Measurements from ENCODE around the gene GRID1. TPM values are rescaled to one million over a fixed set of nuclear protein-coding genes. Genes with fewer than 3 reads are reported as not detected.

GRID1 gene
- total and polyA plus RNA-seq, 10 of the 15 experiments (the other 5 are each of a cell fraction or from before 2014, with no cell fraction given) = 0.04 to 0.62 (median 0.08) TPM; not detected in 5

GRCh38 chr10:86164960-86165630 lies 201.5 kb downstream of the GRID1 start:
- in situ Hi-C loops (cut with MboI) (no loop called here), intact Hi-C loops (cut with micrococcal nuclease; ENCODE audit: unreplicated experiment) (no loop called here)
- no TSS peak for BruUV-seq (replicated peaks)
- no peak overlapping the region for H2AFZ ChIP-seq (ENCODE audit: control insufficient read depth, low read depth, low read length)
- FAIRE-seq (no peak), ATAC-seq (no peak), DNase-seq (ENCODE audit: low read depth, low spot score) (no peak)
- peaks cover 0 to 1% of the 10 kb centered on the region in 2 experiments; a peak in 3 of 4 replicates for H3K27me3 ChIP-seq (replicated peaks in 1 of 2; ENCODE audit: control insufficient read depth in 2 of 2, insufficient read depth in 2 of 2, low read length in 1 of 2)
- RAD21 ChIA-PET (ENCODE audit: unreplicated experiment) = no interaction called here
- H4K20me1 ChIP-seq (ENCODE audit: control insufficient read depth, insufficient read depth) = no peaks in the 10 kb centered on the region; the same call in 1 of the 2 replicates
- 20% methylated on average over 8 of the region's 8 CpGs for WGBS (ENCODE audit: insufficient coverage, insufficient replicate concordance, low lambda C conversion rate, missing lambda C conversion rate)
- TF ChIP-seq RELA (IDR thresholded peaks at IDR 0.05; ENCODE audit: borderline replicate concordance, partially characterized antibody) (no peak), CHD1 (IDR thresholded peaks at IDR 0.05; ENCODE audit: low read depth, low read length) (no peak), ELK1 (IDR thresholded peaks at IDR 0.05; ENCODE audit: low read depth, low read length) (no peak), BACH1 (IDR thresholded peaks at IDR 0.05; ENCODE audit: borderline replicate concordance) (no peak), IKZF1 (conservative IDR thresholded peaks at IDR 0.05) (no peak), IRF3 (IDR thresholded peaks at IDR 0.05) (no peak), ZNF217 (IDR thresholded peaks at IDR 0.05) (no peak), ZBTB33 (IDR thresholded peaks at IDR 0.05) (no peak), TAF1 (IDR thresholded peaks at IDR 0.05; ENCODE audit: borderline replicate concordance, low read depth, low read length) (no peak), SIX5 (IDR thresholded peaks at IDR 0.05; ENCODE audit: low read depth, low read length, severe bottlenecking) (no peak), POLR2A (IDR thresholded peaks at IDR 0.05; ENCODE audit: low read depth, low read length) (no peak), BRCA1 (IDR thresholded peaks at IDR 0.05; ENCODE audit: low read depth, low read length) (no peak), ZNF687 (IDR thresholded peaks at IDR 0.05) (no peak)
- CTCF ChIA-PET = no interaction called here
- POLR2A ChIA-PET = no interaction called here
- H3K9me3 ChIP-seq (replicated peaks; ENCODE audit: control insufficient read depth, insufficient read depth, low read length) = no peaks in the 10 kb centered on the region
- SMC1A ChIA-PET (ENCODE audit: uncharacterized antibody, unreplicated experiment) = no interaction called here
- H3K36me3 ChIP-seq (ENCODE audit: control insufficient read depth in 2 of 2, insufficient read depth in 2 of 2, low read length in 1 of 2) = no peaks in the 10 kb centered on the region
- no peak overlapping the region for H3K27ac ChIP-seq (ENCODE audit: control insufficient read depth, insufficient read depth)
- no peak overlapping the region for H3K4me2 ChIP-seq (ENCODE audit: control insufficient read depth, insufficient read depth)
- H3K4me3 ChIP-seq = no peak overlapping the region
- H3K79me2 ChIP-seq (ENCODE audit: control insufficient read depth, insufficient read depth, low read length) = no peaks in the 10 kb centered on the region
- H3K4me1 ChIP-seq (ENCODE audit: control insufficient read depth, insufficient read depth, low read length) = no peaks in the 10 kb centered on the region
- H3K9ac ChIP-seq (ENCODE audit: control insufficient read depth, insufficient read depth, low read length) = no peak overlapping the region
